ENCODE data around the gene E2F4. TPM values are rescaled to one million over a fixed set of nuclear protein-coding genes. Genes with fewer than 3 reads are reported as not detected.

The E2F4 gene
- total and polyA plus RNA-seq, 2 donors (not counting 1 experiment from before 2014, with no cell fraction given), result 42.4 to 59.9 TPM

DNA sequence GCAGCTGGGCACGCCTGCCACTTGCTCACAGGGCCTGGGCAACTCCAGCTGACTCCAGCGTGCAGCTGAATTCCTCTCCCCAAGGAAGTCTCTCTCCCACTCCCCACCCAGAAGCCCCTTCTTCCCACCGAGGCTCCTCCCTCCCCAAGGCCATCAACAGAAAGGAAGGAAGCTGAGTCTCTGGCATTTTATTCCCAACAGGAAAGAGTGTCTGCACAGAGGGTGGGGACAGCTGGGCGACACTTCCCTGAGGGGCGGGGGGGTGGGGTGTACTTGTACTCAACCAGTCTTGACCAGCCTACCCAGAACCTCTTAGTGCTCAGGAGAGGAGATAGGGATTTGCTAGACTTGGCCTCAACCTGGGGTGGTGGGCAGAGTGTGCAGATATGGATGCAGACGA is 1.9 kb upstream of the E2F4 start, which contains the start of gene EXOC3L1:
EXOC3L1 (minus strand) TSS at position 96 of the 400 bp plus-strand sequence. CDS start 460 bp downstream, outside the sequence.
- H3K79me2 ChIP-seq (ENCODE audit: control insufficient read depth, insufficient read depth, low read length), result peaks cover 27% of the 10 kb centered on the region
- no peak within 1 kb of the TSS for H2AFZ ChIP-seq (ENCODE audit: low read length)
- no peaks in the 10 kb centered on the region for H3K27me3 ChIP-seq (ENCODE audit: control insufficient read depth, insufficient read depth, low read length)
- H3K36me3 ChIP-seq (ENCODE audit: control insufficient read depth, insufficient read depth, low read length), result peaks cover 12% of the 10 kb centered on the region
- H4K20me1 ChIP-seq (ENCODE audit: control insufficient read depth, extremely low read depth, insufficient read depth, low read length), result no peaks in the 10 kb centered on the region
- no peak within 1 kb of the TSS for H3K27ac ChIP-seq (ENCODE audit: insufficient read depth, low read length)
- H3K9me3 ChIP-seq (ENCODE audit: control insufficient read depth, insufficient read depth, low read depth, low read length), result no peaks in the 10 kb centered on the region
- no peak for DNase-seq (ENCODE audit: low read depth in 2 of 2)
- H3K4me2 ChIP-seq (ENCODE audit: extremely low read depth, insufficient read depth, low read length), result peak within 1 kb of the TSS; percentile 23
- H3K4me1 ChIP-seq (ENCODE audit: control insufficient read depth, extremely low read depth, insufficient read depth, low read length), result peaks cover 25% of the 10 kb centered on the region
- no peak within 1 kb of the TSS for H3K9ac ChIP-seq (ENCODE audit: insufficient read depth, low read length)
- TF ChIP-seq, protein P1, sequence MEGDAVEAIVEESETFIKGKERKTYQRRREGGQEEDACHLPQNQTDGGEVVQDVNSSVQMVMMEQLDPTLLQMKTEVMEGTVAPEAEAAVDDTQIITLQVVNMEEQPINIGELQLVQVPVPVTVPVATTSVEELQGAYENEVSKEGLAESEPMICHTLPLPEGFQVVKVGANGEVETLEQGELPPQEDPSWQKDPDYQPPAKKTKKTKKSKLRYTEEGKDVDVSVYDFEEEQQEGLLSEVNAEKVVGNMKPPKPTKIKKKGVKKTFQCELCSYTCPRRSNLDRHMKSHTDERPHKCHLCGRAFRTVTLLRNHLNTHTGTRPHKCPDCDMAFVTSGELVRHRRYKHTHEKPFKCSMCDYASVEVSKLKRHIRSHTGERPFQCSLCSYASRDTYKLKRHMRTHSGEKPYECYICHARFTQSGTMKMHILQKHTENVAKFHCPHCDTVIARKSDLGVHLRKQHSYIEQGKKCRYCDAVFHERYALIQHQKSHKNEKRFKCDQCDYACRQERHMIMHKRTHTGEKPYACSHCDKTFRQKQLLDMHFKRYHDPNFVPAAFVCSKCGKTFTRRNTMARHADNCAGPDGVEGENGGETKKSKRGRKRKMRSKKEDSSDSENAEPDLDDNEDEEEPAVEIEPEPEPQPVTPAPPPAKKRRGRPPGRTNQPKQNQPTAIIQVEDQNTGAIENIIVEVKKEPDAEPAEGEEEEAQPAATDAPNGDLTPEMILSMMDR (conservative IDR thresholded peaks at IDR 0.05 in 1 of 2, IDR thresholded peaks at IDR 0.05 in 1 of 2; ENCODE audit: low read depth in 1 of 2, low read length in 2 of 2), result no peak
- no peak for TF ChIP-seq EZH2 (IDR thresholded peaks at IDR 0.05; ENCODE audit: low read length, missing control alignments)
- no peak within 1 kb of the TSS for H3K4me3 ChIP-seq (replicated peaks in 1 of 4; ENCODE audit: control extremely low read depth in 1 of 4, insufficient read depth in 1 of 4, low read depth in 3 of 4, low read length in 4 of 4)

DNA sequence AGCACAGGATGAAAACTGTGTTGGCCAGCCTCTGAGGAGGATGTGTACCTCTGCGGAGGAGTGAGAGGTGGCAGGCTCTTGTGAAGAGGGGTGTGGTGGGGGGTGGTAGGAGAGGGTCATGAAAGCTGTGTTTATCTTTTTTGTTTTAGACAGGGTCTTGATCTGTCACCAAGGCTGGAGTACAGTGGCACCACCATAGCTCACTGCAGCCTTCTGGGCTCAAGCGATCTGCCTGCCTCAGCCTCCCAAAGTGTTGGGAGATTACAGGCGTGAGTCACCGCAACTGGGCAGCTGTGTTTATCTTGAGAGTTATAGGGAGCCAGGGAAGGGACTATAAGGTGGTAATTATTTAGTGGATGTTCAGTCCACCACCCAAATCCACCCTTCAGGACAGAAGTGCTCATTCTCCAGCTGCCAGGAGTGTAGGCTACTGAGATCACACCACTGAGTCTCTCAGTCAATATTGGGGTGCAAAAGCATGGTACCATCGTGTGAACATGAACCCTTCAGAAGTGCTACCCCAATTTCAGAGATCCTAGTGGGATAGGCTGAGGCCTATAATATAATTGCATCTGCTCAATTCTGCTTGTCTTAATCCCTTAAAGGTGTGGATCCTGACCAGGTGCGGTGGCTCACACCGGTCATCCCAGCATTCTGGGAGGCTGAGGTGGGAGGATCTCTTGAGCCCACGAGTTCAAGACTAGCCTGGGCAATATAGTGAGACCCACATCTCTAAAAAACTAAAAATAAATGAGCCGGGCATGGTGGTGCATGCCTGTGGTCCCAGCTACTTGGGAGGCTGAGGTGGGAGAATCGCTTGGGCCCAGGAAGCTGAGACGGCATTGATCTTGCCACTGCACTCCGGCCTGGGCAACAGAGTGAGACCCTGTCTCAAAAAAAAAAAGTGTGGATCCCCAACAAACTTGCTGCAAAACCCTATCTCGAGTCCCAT is 1.2 kb upstream of the E2F4 start:
- Histone ChIP-seq H3K27ac (ENCODE audit: insufficient read depth, low read length) (no peak overlapping the region), H3K4me3 (replicated peaks in 1 of 4; ENCODE audit: control extremely low read depth in 1 of 4, insufficient read depth in 1 of 4, low read depth in 3 of 4, low read length in 4 of 4) (no peak overlapping the region), H3K4me2 (ENCODE audit: extremely low read depth, insufficient read depth, low read length) (peak overlapping the region; percentile 23), H3K4me1 (ENCODE audit: control insufficient read depth, extremely low read depth, insufficient read depth, low read length) (peaks cover 25% of the 10 kb centered on the region), H3K36me3 (ENCODE audit: control insufficient read depth, insufficient read depth, low read length) (peaks cover 16% of the 10 kb centered on the region), H2AFZ (ENCODE audit: low read length) (no peak overlapping the region), H4K20me1 (ENCODE audit: control insufficient read depth, extremely low read depth, insufficient read depth, low read length) (no peaks in the 10 kb centered on the region), H3K27me3 (ENCODE audit: control insufficient read depth, insufficient read depth, low read length) (no peaks in the 10 kb centered on the region), H3K9me3 (ENCODE audit: control insufficient read depth, insufficient read depth, low read depth, low read length) (no peaks in the 10 kb centered on the region), H3K79me2 (ENCODE audit: control insufficient read depth, insufficient read depth, low read length) (peaks cover 27% of the 10 kb centered on the region), H3K9ac (ENCODE audit: insufficient read depth, low read length) (no peak overlapping the region)
- peak; percentile 32 to 63 for DNase-seq (ENCODE audit: low read depth in 2 of 2)
- TF ChIP-seq EZH2 (IDR thresholded peaks at IDR 0.05; ENCODE audit: low read length, missing control alignments), result no peak
- TF ChIP-seq, protein P1 (conservative IDR thresholded peaks at IDR 0.05 in 1 of 2, IDR thresholded peaks at IDR 0.05 in 1 of 2; ENCODE audit: low read depth in 1 of 2, low read length in 2 of 2), result no peak

DNA sequence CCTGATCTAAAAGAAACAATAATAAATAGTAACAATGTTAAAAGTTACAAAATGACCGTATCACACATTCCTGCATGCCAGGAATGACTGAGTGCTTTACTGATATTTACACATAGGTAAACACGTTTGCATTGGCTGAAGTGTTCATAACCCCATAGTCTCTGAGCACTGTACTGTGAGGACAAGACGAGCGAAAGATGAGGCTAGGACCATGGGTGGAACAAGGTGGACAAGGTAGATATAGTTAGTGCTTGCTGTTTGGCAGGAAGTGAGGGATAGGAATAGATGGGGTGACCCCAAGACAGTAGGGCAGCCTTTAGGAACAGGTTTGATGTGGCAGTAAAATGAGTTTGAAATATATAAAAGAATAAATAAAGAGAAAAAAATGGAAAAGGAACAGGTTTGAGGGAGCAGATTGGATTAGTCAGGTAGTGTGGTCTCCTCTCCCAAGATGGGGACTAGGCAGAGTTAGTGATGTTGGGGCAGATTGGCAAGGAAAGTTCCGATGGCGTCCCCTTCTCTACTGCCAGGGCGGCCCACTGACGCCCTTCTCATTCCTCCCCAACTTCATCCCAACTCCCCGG is 452 bp upstream of the E2F4 start:
- no peak overlapping the region for H3K27ac ChIP-seq (ENCODE audit: insufficient read depth, low read length)
- peaks cover 24% of the 10 kb centered on the region for H3K36me3 ChIP-seq (ENCODE audit: control insufficient read depth, insufficient read depth, low read length)
- peaks cover 22% of the 10 kb centered on the region for H3K4me1 ChIP-seq (ENCODE audit: control insufficient read depth, extremely low read depth, insufficient read depth, low read length)
- no peak overlapping the region for H3K9ac ChIP-seq (ENCODE audit: insufficient read depth, low read length)
- peaks cover 27% of the 10 kb centered on the region for H3K79me2 ChIP-seq (ENCODE audit: control insufficient read depth, insufficient read depth, low read length)
- peak overlapping the region in 3 of 4 experiments; percentile 29 to 44 (median 40) for H3K4me3 ChIP-seq (replicated peaks in 1 of 4; ENCODE audit: control extremely low read depth in 1 of 4, insufficient read depth in 1 of 4, low read depth in 3 of 4, low read length in 4 of 4)
- H2AFZ ChIP-seq (ENCODE audit: low read length), result no peak overlapping the region
- no peak for TF ChIP-seq EZH2 (IDR thresholded peaks at IDR 0.05; ENCODE audit: low read length, missing control alignments)
- TF ChIP-seq, protein P1 (conservative IDR thresholded peaks at IDR 0.05 in 1 of 2, IDR thresholded peaks at IDR 0.05 in 1 of 2; ENCODE audit: low read depth in 1 of 2, low read length in 2 of 2), result no peak
- no peaks in the 10 kb centered on the region for H3K9me3 ChIP-seq (ENCODE audit: control insufficient read depth, insufficient read depth, low read depth, low read length)
- peak overlapping the region; percentile 58 for H3K4me2 ChIP-seq (ENCODE audit: extremely low read depth, insufficient read depth, low read length)
- no peaks in the 10 kb centered on the region for H4K20me1 ChIP-seq (ENCODE audit: control insufficient read depth, extremely low read depth, insufficient read depth, low read length)
- H3K27me3 ChIP-seq (ENCODE audit: control insufficient read depth, insufficient read depth, low read length), result no peaks in the 10 kb centered on the region
- DNase-seq (ENCODE audit: low read depth in 2 of 2), result no peak
